Epithelial cell of proximal tubule (primary cell): ENCODE measurements around the gene LCE4A. TPM values are rescaled to one million over a fixed set of nuclear protein-coding genes. Genes with fewer than 3 reads are reported as not detected.

Experiments
- DNase-seq: peaks from one replicate; pipeline ENCODE4 v3.0.0-alpha.2; 2011; ENCODE audit warnings: low read depth
- H3K4me3 ChIP-seq: 2 replicates; pipeline ENCODE4 v1.5.1; 2011; ENCODE audit warnings: low read depth, mild to moderate bottlenecking, low read length
- total RNA-seq: library from RNA; depleted of rRNA; stranded (reverse); fragments of >200 nt; gene quantifications from 2 replicates; pipeline ENCODE4 v1.2.3, GENCODE V29; 2015
- TF ChIP-seq, protein P1 (sequence below): conservative IDR thresholded peaks from 2 replicates; pipeline ENCODE4 v1.5.1; 2012; ENCODE audit warnings: low read depth, mild to moderate bottlenecking, low read length

LCE4A gene
- total RNA-seq, 1 donor from 2014 or later = not detected

DNA sequence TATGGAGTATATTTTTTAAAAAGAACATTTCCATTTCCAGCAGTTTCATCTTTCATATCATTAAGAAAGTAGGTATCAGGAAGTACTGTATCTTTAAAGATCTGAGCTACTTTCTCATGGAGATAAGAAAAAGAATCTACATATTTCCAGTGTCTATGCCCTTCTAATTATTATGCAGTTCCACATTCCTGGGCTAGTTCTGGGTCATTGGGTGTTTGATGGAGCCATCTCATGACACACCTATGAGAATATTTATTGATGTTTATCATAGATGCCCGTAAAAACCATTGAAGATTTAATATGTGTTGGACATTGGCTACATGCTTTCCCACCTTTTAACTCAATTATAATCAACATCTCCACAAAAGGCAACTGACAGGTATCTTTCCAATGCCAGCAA lies 21.0 kb downstream of the LCE4A start:
- H3K4me3 ChIP-seq = no peak overlapping the region
- no peak for DNase-seq
- TF ChIP-seq, protein P1, sequence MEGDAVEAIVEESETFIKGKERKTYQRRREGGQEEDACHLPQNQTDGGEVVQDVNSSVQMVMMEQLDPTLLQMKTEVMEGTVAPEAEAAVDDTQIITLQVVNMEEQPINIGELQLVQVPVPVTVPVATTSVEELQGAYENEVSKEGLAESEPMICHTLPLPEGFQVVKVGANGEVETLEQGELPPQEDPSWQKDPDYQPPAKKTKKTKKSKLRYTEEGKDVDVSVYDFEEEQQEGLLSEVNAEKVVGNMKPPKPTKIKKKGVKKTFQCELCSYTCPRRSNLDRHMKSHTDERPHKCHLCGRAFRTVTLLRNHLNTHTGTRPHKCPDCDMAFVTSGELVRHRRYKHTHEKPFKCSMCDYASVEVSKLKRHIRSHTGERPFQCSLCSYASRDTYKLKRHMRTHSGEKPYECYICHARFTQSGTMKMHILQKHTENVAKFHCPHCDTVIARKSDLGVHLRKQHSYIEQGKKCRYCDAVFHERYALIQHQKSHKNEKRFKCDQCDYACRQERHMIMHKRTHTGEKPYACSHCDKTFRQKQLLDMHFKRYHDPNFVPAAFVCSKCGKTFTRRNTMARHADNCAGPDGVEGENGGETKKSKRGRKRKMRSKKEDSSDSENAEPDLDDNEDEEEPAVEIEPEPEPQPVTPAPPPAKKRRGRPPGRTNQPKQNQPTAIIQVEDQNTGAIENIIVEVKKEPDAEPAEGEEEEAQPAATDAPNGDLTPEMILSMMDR = no peak

DNA sequence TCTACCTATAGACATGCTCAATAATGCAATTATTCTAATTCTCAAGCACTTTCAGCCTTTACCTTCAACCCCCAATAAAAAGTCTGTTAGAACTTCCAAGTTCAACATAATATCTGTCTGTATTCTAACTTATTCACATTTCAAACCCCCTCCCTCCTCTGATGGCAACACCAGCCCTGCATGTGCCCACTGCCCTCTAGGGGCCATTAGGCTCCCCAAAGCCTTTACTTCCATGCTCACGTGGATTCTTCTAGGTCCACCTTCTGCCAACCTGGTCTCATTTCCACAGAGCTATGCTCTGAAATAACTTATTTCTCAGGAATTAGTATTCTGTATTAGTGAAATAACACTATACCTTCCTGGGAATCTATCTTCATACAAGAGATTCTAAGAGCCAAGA lies 27.7 kb downstream of the LCE4A start:
- DNase-seq = no peak
- no peak overlapping the region for H3K4me3 ChIP-seq

DNA sequence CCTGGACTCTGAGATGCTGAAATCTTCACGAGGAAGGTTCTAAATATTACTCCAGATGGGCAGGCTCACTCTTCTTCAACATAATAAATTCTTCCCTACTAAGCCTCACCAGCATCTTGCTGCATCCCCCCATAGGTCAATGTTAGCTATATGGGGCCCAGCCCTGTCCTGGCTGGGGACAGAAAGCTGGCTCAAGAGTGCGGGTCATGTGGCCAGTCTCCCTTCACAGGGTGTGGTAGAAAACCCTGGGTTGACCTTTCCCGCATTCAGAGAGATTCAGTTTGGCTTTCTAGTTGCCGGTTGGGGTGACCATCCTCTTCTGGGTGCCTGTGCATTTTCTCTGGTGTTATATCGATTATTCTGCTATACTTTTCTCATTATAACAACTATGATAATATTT lies 30.0 kb downstream of the LCE4A start:
- no peak for DNase-seq
- TF ChIP-seq, protein P1 = no peak
- H3K4me3 ChIP-seq = no peak overlapping the region

More for the DNA sequence above, 27.7 kb downstream of the LCE4A start:
- TF ChIP-seq, protein P1 = peak; percentile 43

DNA sequence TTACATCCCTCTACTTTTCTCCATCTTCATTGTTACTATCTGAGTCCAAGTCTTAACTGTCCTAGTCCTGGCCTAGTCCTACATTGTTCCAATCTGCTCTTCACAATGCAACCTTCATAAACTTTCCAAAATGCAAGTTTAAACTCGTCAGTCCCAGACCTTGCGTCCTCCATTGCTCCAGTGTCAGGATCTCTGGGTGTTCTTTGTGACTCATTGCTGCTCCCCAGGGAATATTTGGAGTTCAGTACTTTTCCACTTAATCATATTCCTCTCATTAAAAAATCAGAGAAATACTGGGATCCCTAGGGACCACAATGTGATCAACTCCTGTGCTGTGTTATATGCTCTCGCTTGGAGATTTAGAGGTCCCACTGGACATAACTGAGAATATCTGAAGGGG lies 31.9 kb downstream of the LCE4A start:
- no peak overlapping the region for H3K4me3 ChIP-seq
- TF ChIP-seq, protein P1 = no peak
- DNase-seq = no peak

DNA sequence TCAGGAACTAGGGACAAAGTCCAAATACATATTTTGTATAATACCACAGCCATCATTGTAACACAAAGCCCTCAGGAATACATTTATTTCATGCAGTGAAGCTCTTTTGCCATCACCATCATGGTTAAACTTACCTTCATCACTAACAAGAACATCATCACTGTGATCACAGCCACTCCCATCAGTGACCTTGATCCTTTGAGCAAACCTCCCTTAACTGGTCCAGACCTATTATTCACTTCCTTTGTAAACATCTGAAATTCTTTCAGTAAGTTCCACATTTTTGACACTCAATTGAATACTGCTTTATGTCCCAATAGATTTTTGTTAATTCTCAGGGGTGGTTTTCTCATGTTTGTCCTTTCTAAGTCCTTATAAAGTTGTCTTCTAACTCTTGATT lies 33.7 kb downstream of the LCE4A start:
- TF ChIP-seq, protein P1 = no peak
- no peak for DNase-seq

DNA sequence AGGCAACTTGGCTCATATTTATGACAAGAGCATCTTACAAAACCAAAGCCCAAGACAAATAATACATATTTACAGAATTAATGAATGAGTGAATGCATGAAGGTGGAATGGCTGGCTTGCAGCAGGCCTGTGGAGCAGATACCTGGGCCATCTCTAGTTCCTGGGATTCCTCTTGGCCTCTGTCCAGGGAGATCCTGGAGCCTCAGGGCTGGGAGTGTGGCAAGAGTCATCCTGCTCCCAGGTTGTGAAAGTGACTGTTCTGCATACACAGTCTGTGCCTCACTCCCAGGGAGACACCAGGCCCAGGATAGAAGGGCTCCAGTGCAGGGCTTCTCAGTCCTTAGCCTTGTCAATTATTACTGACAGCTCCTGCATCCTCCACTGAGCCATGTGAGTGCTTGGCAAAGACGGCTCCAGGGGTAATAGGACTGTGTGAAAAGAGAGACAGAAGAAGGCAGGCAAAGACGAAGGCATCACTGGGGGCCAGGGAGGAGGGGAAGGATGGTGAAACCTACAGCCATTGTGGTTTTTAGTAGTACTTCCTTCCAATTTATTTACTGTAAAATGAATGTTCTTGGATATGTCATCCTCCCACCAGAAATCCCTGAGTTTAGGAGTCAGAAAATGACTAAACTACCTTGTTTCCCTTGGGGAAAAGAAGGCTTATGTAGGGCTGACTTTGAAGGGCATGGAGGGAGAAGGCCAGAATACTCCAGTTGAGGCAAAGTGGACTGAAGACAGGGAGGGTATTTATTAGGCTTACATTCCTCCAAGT lies 35.6 kb downstream of the LCE4A start:
- no peak overlapping the region for H3K4me3 ChIP-seq
- no peak for DNase-seq
- TF ChIP-seq, protein P1 = no peak

More for the DNA sequence above, 33.7 kb downstream of the LCE4A start:
- H3K4me3 ChIP-seq = no peak overlapping the region

DNA sequence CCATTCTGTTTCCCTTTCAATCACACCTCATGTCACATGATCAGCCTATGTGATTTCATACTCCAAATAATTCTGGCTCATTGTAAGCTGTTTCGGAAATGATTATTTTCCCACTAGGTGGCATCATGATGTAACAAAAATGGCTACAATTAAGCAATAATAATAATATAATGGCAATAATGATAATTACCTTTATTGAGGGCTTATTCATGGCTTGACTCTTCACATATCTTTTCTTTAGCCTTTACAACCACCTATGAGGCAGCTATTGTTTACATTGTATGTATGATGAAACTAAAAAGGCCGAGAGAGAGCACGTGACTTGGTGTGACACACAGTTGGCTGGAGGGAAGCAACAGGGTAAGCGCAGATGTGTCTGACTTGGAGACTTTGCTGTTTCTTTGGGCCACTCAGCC lies 37.3 kb downstream of the LCE4A start:
- TF ChIP-seq, protein P1 = peak; percentile 16
- no peak for DNase-seq
- no peak overlapping the region for H3K4me3 ChIP-seq
